Liver (tissue), 9 donors: ENCODE measurements around the gene ASIC4. TPM values are rescaled to one million over a fixed set of nuclear protein-coding genes. Genes with fewer than 3 reads are reported as not detected.
A peak's percentile ranks its signal among the peaks of the same experiment; 100 is the strongest.

Source experiments
- DNase-seq: peaks from one replicate; pipeline ENCODE4 v3.0.0-alpha.2; 2017; ENCODE audit warnings: low spot score
- H3K27ac ChIP-seq, 2 donors: one replicate each; pipeline ENCODE4 v1.7.0; 2013; ENCODE audit warnings: inconsistent platforms in 2 of 2, low read length in 2 of 2, control low read depth in 1 of 2, low read depth in 1 of 2, mild to moderate bottlenecking in 1 of 2
- H3K27me3 ChIP-seq, 4 donors: one replicate each; pipeline versions ENCODE4 v1.6.1 to v1.7.0; 2013; ENCODE audit warnings: low read length in 3 of 4, inconsistent platforms in 1 of 4, mild to moderate bottlenecking in 1 of 4, moderate library complexity in 1 of 4; ENCODE audit not compliant: control insufficient read depth in 4 of 4, insufficient read depth in 4 of 4
- H3K36me3 ChIP-seq, 4 donors: one replicate each; pipeline versions ENCODE4 v1.6.1 to v1.7.0; 2013; ENCODE audit warnings: low read length in 3 of 4, mild to moderate bottlenecking in 3 of 4, low read depth in 1 of 4, moderate library complexity in 1 of 4; ENCODE audit not compliant: control insufficient read depth in 4 of 4, insufficient read depth in 3 of 4
- H3K4me1 ChIP-seq, 4 donors: one replicate each; pipeline versions ENCODE4 v1.6.1 to v1.7.0; 2013; ENCODE audit warnings: low read length in 3 of 4, mild to moderate bottlenecking in 3 of 4, moderate library complexity in 1 of 4; ENCODE audit not compliant: control insufficient read depth in 4 of 4, insufficient read depth in 4 of 4
- H3K4me3 ChIP-seq, 3 donors: one replicate each; pipeline versions ENCODE4 v1.6.1 to v1.7.0; 2013; ENCODE audit warnings: low read length in 3 of 3, control low read depth in 1 of 3, low read depth in 1 of 3, mild to moderate bottlenecking in 1 of 3
- H3K9ac ChIP-seq, 2 donors: one replicate each; pipeline ENCODE4 v1.7.0; 2013; ENCODE audit warnings: low read length in 2 of 2, mild to moderate bottlenecking in 2 of 2, moderate library complexity in 2 of 2, control low read depth in 1 of 2, low read depth in 1 of 2
- H3K9me3 ChIP-seq, 4 donors: one replicate each; pipeline versions ENCODE4 v1.6.1 to v1.7.0; 2013; ENCODE audit warnings: low read length in 3 of 4; ENCODE audit not compliant: control insufficient read depth in 4 of 4
- CTCF ChIP-seq: fragments of 150-350 bp; IDR thresholded peaks from 2 replicates; pipeline ENCODE4 v1.5.1; 2017; ENCODE audit warnings: improper control_type of control experiment, low read depth, low read length; ENCODE audit not compliant: missing input control
- EGR1 ChIP-seq, 2 donors: IDR thresholded peaks; 2 replicates each; pipeline ENCODE4 v1.6.1; 2016 to 2018; ENCODE audit warnings: antibody characterized with exemption in 2 of 2, low read depth in 2 of 2
- HNF4G ChIP-seq: IDR thresholded peaks from 2 replicates; pipeline ENCODE4 v1.6.1; 2016; ENCODE audit warnings: antibody characterized with exemption
- MAX ChIP-seq: IDR thresholded peaks from 2 replicates; pipeline ENCODE4 v1.6.1; 2016; ENCODE audit warnings: antibody characterized with exemption
- NR2F2 ChIP-seq: IDR thresholded peaks from 2 replicates; pipeline ENCODE4 v1.6.1; 2016; ENCODE audit warnings: antibody characterized with exemption
- REST ChIP-seq: IDR thresholded peaks from 2 replicates; pipeline ENCODE4 v1.6.1; 2016; ENCODE audit warnings: antibody characterized with exemption, mild to moderate bottlenecking
- RXRA ChIP-seq, 2 donors: IDR thresholded peaks; 2 replicates each; pipeline ENCODE4 v1.6.1; 2017 to 2018; ENCODE audit warnings: antibody characterized with exemption in 2 of 2, mild to moderate bottlenecking in 1 of 2
- SP1 ChIP-seq: IDR thresholded peaks from 2 replicates; pipeline ENCODE4 v1.6.1; 2018; ENCODE audit warnings: antibody characterized with exemption, mild to moderate bottlenecking
- TAF1 ChIP-seq: conservative IDR thresholded peaks from 2 replicates; pipeline ENCODE4 v1.6.1; 2016; ENCODE audit warnings: antibody characterized with exemption, mild to moderate bottlenecking
- ZBTB33 ChIP-seq: IDR thresholded peaks from 2 replicates; pipeline ENCODE4 v1.6.1; 2016; ENCODE audit warnings: antibody characterized with exemption
- WGBS: extraction: QIAGEN DNeasy Blood & Tissue Kit; methylation state at CpG from one replicate; pipeline ENCODE4 v1.1.7; 2013; 5-methylcytosine and 5-hydroxymethylcytosine counted together
- polyA plus RNA-seq, 2 donors: library from polyadenylated mRNA; stranded (reverse) in 1 of 2; unstranded in 1 of 2; fragments of 200-250 nt in 1 of 2; fragments of >200 nt in 1 of 2; fragmentation: Nextera tagmentation in 1 of 2; extraction: Ambion mirVana in 1 of 2; gene quantifications; one replicate each; pipeline versions ENCODE4 v1.2.1 to v1.2.3, GENCODE V29; 2013 to 2015
- total RNA-seq, 2 donors: library from RNA; depleted of rRNA; stranded (reverse); fragments of >200 nt; gene quantifications; one replicate each; pipeline ENCODE4 v1.2.3, GENCODE V29; 2014
- donor health status: healthy.
- donor health status: healthy.
- donor health status: healthy.
- donor health status: healthy.
- donor health status: healthy.

ASIC4 gene
- total and polyA plus RNA-seq, 4 donors, result 0.08 to 1.5 TPM; not detected in 2

- no peaks in the 10 kb centered on the region for H3K27me3 ChIP-seq
- no peaks in the 10 kb centered on the region for H3K9me3 ChIP-seq
- peak; percentile 64 for DNase-seq
- peak within 1 kb of the TSS; percentile 37 to 48 for H3K9ac ChIP-seq
- TF ChIP-seq HNF4G (no peak), RXRA (IDR thresholded peaks at IDR 0.05) (peak in 1 of 2 donors; percentile 8)
- H3K36me3 ChIP-seq, result peaks cover 0 to 6% (median 1%) of the 10 kb centered on the region in 4 donors
- H3K27ac ChIP-seq, result peak within 1 kb of the TSS in 1 of 2 donors; percentile 53
- peaks cover 4 to 15% (median 6%) of the 10 kb centered on the region in 4 donors for H3K4me1 ChIP-seq
- WGBS, result 8% methylated on average over 42 of the region's 42 CpGs
- peak within 1 kb of the TSS; percentile 57 to 81 (median 65) for H3K4me3 ChIP-seq
These were observed 57.3 kb downstream of the ASIC4 start, which contains the start of gene OBSL1 for GRCh38 chr2:219571311-219572236. TSS of gene OBSL1 (minus strand) at chr2:219571539. CDS start at chr2:219571232, 307 bp downstream.

- Histone ChIP-seq H3K9ac (peak within 1 kb of the TSS in 1 of 2 donors; percentile 48), H3K9me3 (no peaks in the 10 kb centered on the region), H3K36me3 (peaks cover 0 to 4% (median 0%) of the 10 kb centered on the region in 4 donors), H3K4me3 (peak within 1 kb of the TSS; percentile 12 to 81 (median 54)), H3K27me3 (no peaks in the 10 kb centered on the region), H3K27ac (peak within 1 kb of the TSS in 1 of 2 donors; percentile 53), H3K4me1 (peaks cover 4 to 15% (median 6%) of the 10 kb centered on the region in 4 donors)
- WGBS, result 87% methylated on average over 13 of the region's 13 CpGs
- TF ChIP-seq EGR1 (IDR thresholded peaks at IDR 0.05; ENCODE audit: low read depth in 2 of 2) (no peak), NR2F2 (no peak), ZBTB33 (no peak), REST (no peak), CTCF (no peak), SP1 (no peak), MAX (no peak), HNF4G (no peak), TAF1 (no peak)
- DNase-seq, result no peak
These were observed 58.1 kb downstream of the ASIC4 start, which contains the start of gene INHA for GRCh38 chr2:219572237-219573001. TSS of gene INHA (plus strand) at chr2:219572310. CDS start at chr2:219572375, 65 bp downstream.
